ENCODE measurements around the gene NCKAP5L.
A peak's percentile ranks its signal among the peaks of the same experiment; 100 is the strongest.

NCKAP5L gene

GRCh38 chr12:49869816-49870500 is 41.7 kb upstream of the NCKAP5L start:
- Histone ChIP-seq H4K91ac (ENCODE audit: low read depth, low read length, poor library complexity) (no peak overlapping the region), H2AK5ac (ENCODE audit: low read depth, low read length) (peak overlapping the region; percentile 77), H3K36me3 (replicated peaks in 1 of 2; ENCODE audit: control insufficient read depth in 2 of 2, insufficient read depth in 2 of 2, low read length in 2 of 2) (no peaks in the 10 kb centered on the region), H3K9ac (ENCODE audit: low read depth, low read length, poor library complexity) (no peak overlapping the region), H3K4me3 (ENCODE audit: low read length in 2 of 2) (no peak overlapping the region), H3K14ac (ENCODE audit: low read length) (no peak overlapping the region), H2BK12ac (ENCODE audit: low read length) (no peak overlapping the region), H3K23ac (ENCODE audit: low read depth, low read length, poor library complexity) (peak overlapping the region; percentile 62), H3K4me1 (ENCODE audit: control insufficient read depth in 2 of 2, insufficient read depth in 1 of 2, low read depth in 1 of 2, low read length in 2 of 2) (peaks cover 0 to 7% of the 10 kb centered on the region in 2 donors), H4K8ac (ENCODE audit: low read depth, low read length) (no peak overlapping the region), H2BK120ac (ENCODE audit: low read depth, low read length) (no peak overlapping the region), H3K4me2 (ENCODE audit: insufficient read depth, low read length, poor library complexity, severe bottlenecking) (no peak overlapping the region), H2BK15ac (ENCODE audit: low read length) (peak overlapping the region; percentile 18), H2BK5ac (ENCODE audit: low read length) (peak overlapping the region; percentile 73), H3K9me3 (replicated peaks in 1 of 2; ENCODE audit: control insufficient read depth in 2 of 2, insufficient read depth in 1 of 2, low read depth in 1 of 2, low read length in 2 of 2) (no peaks in the 10 kb centered on the region), H3K4ac (ENCODE audit: low read length) (no peak overlapping the region), H3K27me3 (ENCODE audit: control insufficient read depth in 3 of 3, insufficient read depth in 3 of 3, low read depth in 1 of 3, low read length in 3 of 3) (peaks cover 0 to 67% (median 0%) of the 10 kb centered on the region in 3 experiments), H2AFZ (ENCODE audit: low read length) (no peak overlapping the region), H3K27ac (replicated peaks; ENCODE audit: low read length) (no peak overlapping the region), H3K79me1 (ENCODE audit: low read depth, low read length) (no peaks in the 10 kb centered on the region), H3K18ac (ENCODE audit: low read length) (no peak overlapping the region)
- DNase-seq (ENCODE audit: low spot score), result no peak
- no CpG with 5 or more reads among the region's 14 CpGs for WGBS, 2 donors (ENCODE audit: extremely low coverage in 2 of 2, insufficient read length in 2 of 2, insufficient replicate concordance in 1 of 2)

GRCh38 chr12:49868952-49869815 is 41.0 kb upstream of the NCKAP5L start:
- H2BK120ac ChIP-seq (ENCODE audit: low read depth, low read length), result no peak overlapping the region
- no peak overlapping the region for H3K18ac ChIP-seq (ENCODE audit: low read length)
- peak overlapping the region; percentile 5 for H2BK15ac ChIP-seq (ENCODE audit: low read length)
- no peak overlapping the region for H3K4ac ChIP-seq (ENCODE audit: low read length)
- no peaks in the 10 kb centered on the region for H3K36me3 ChIP-seq (replicated peaks in 1 of 2; ENCODE audit: control insufficient read depth in 2 of 2, insufficient read depth in 2 of 2, low read length in 2 of 2)
- no peak overlapping the region for H3K9ac ChIP-seq (ENCODE audit: low read depth, low read length, poor library complexity)
- peaks cover 0 to 68% (median 0%) of the 10 kb centered on the region in 3 experiments for H3K27me3 ChIP-seq (ENCODE audit: control insufficient read depth in 3 of 3, insufficient read depth in 3 of 3, low read depth in 1 of 3, low read length in 3 of 3)
- DNase-seq (ENCODE audit: low spot score), result no peak
- no peak overlapping the region for H3K27ac ChIP-seq (replicated peaks; ENCODE audit: low read length)
- H2AK5ac ChIP-seq (ENCODE audit: low read depth, low read length), result peak overlapping the region; percentile 77
- no peak overlapping the region for H3K4me3 ChIP-seq (ENCODE audit: low read length in 2 of 2)
- no peak overlapping the region for H4K91ac ChIP-seq (ENCODE audit: low read depth, low read length, poor library complexity)
- H2AFZ ChIP-seq (ENCODE audit: low read length), result no peak overlapping the region
- H3K4me2 ChIP-seq (ENCODE audit: insufficient read depth, low read length, poor library complexity, severe bottlenecking), result no peak overlapping the region
- H3K23ac ChIP-seq (ENCODE audit: low read depth, low read length, poor library complexity), result peak overlapping the region; percentile 62
- no CpG with 5 or more reads among the region's 16 CpGs for WGBS, 2 donors (ENCODE audit: extremely low coverage in 2 of 2, insufficient read length in 2 of 2, insufficient replicate concordance in 1 of 2)
- H3K14ac ChIP-seq (ENCODE audit: low read length), result no peak overlapping the region
- H3K9me3 ChIP-seq (replicated peaks in 1 of 2; ENCODE audit: control insufficient read depth in 2 of 2, insufficient read depth in 1 of 2, low read depth in 1 of 2, low read length in 2 of 2), result no peaks in the 10 kb centered on the region
- no peaks in the 10 kb centered on the region for H3K79me1 ChIP-seq (ENCODE audit: low read depth, low read length)
- peak overlapping the region; percentile 73 for H2BK5ac ChIP-seq (ENCODE audit: low read length)
- H2BK12ac ChIP-seq (ENCODE audit: low read length), result no peak overlapping the region
- peaks cover 0 to 5% of the 10 kb centered on the region in 2 donors for H3K4me1 ChIP-seq (ENCODE audit: control insufficient read depth in 2 of 2, insufficient read depth in 1 of 2, low read depth in 1 of 2, low read length in 2 of 2)
- H4K8ac ChIP-seq (ENCODE audit: low read depth, low read length), result no peak overlapping the region

- Histone ChIP-seq H3K36me3 (replicated peaks in 1 of 2; ENCODE audit: control insufficient read depth in 2 of 2, insufficient read depth in 2 of 2, low read length in 2 of 2) (no peaks in the 10 kb centered on the region), H2BK5ac (ENCODE audit: low read length) (no peak overlapping the region), H2BK12ac (ENCODE audit: low read length) (no peak overlapping the region), H2AK5ac (ENCODE audit: low read depth, low read length) (peak overlapping the region; percentile 76), H2BK120ac (ENCODE audit: low read depth, low read length) (no peak overlapping the region), H2AFZ (ENCODE audit: low read length) (no peak overlapping the region), H3K4ac (ENCODE audit: low read length) (no peak overlapping the region), H3K27ac (replicated peaks; ENCODE audit: low read length) (no peak overlapping the region), H3K14ac (ENCODE audit: low read length) (no peak overlapping the region), H3K27me3 (ENCODE audit: control insufficient read depth in 3 of 3, insufficient read depth in 3 of 3, low read depth in 1 of 3, low read length in 3 of 3) (peaks cover 0 to 67% (median 0%) of the 10 kb centered on the region in 3 experiments), H3K4me2 (ENCODE audit: insufficient read depth, low read length, poor library complexity, severe bottlenecking) (no peak overlapping the region), H3K9me3 (replicated peaks in 1 of 2; ENCODE audit: control insufficient read depth in 2 of 2, insufficient read depth in 1 of 2, low read depth in 1 of 2, low read length in 2 of 2) (no peaks in the 10 kb centered on the region), H3K79me1 (ENCODE audit: low read depth, low read length) (no peaks in the 10 kb centered on the region), H3K4me3 (ENCODE audit: low read length in 2 of 2) (no peak overlapping the region), H3K9ac (ENCODE audit: low read depth, low read length, poor library complexity) (no peak overlapping the region), H3K4me1 (ENCODE audit: control insufficient read depth in 2 of 2, insufficient read depth in 1 of 2, low read depth in 1 of 2, low read length in 2 of 2) (peaks cover 0 to 5% of the 10 kb centered on the region in 2 donors), H4K91ac (ENCODE audit: low read depth, low read length, poor library complexity) (no peak overlapping the region), H4K8ac (ENCODE audit: low read depth, low read length) (no peak overlapping the region), H2BK15ac (ENCODE audit: low read length) (no peak overlapping the region), H3K23ac (ENCODE audit: low read depth, low read length, poor library complexity) (peak overlapping the region; percentile 25), H3K18ac (ENCODE audit: low read length) (peak overlapping the region; percentile 44)
- DNase-seq (ENCODE audit: low spot score), result no peak
- WGBS, 2 donors (ENCODE audit: extremely low coverage in 2 of 2, insufficient read length in 2 of 2, insufficient replicate concordance in 1 of 2), result no CpG with 5 or more reads among the region's 16 CpGs
Measured at GRCh38 chr12:49868449-49868848, 40.2 kb upstream of the NCKAP5L start.
